Sciatic nerve (tissue), 2 donors: ENCODE data around the gene ANXA8L1. TPM values are rescaled to one million over a fixed set of nuclear protein-coding genes. Genes with fewer than 3 reads are reported as not detected.
"Not testable (repeated sequence)": the region's sequence is repeated elsewhere in the genome, so short reads cannot be mapped to it uniquely, and the experiment has no call there.

ENCODE experiments used
- ATAC-seq: fragments of 200-7000 bp; cut with Tn5 transposase; one replicate; pipeline ENCODE4 v1.9.1; 2020; ENCODE audit warnings: mild to moderate bottlenecking, moderate library complexity
- DNase-seq: peaks from one replicate; pipeline ENCODE4 v3.0.0-alpha.2; 2020; ENCODE audit warnings: low spot score
- intact Hi-C: fragments of 100-400 bp; cut with DNase I; formaldehyde crosslinking; loops from one replicate; pipeline ENCODE4 v1.14.2; 2022
- total RNA-seq: library from RNA; stranded (reverse); fragmentation: NEBNext Ultra II Directional; extraction: Animal tissue kit (Norgen Biotek cat#: 25700); gene quantifications from one replicate; pipeline ENCODE4 v1.2.1, GENCODE V29; 2021
- donor health status: DM: no; HTN: no; CAD: no.
- donor health status: DM: no; HTN: no; CAD: no.

The ANXA8L1 gene
- total RNA-seq, 1 donor from 2014 or later, result 0.31 TPM

- DNase-seq, intact Hi-C loops, ATAC-seq: not testable (repeated sequence)
These were observed 15.8 kb downstream of the ANXA8L1 start for GRCh38 chr10:46391422-46391821.

- ATAC-seq, DNase-seq, intact Hi-C loops: not testable (repeated sequence)
These were observed 21.1 kb downstream of the ANXA8L1 start for GRCh38 chr10:46396441-46397279.

GRCh38 chr10:46397767-46398166 is 22.2 kb downstream of the ANXA8L1 start:
- ATAC-seq (peak; percentile 54), DNase-seq (peak; percentile 61)
- intact Hi-C loops, result not testable (repeated sequence)

- peak; percentile 92 for ATAC-seq
- intact Hi-C loops, DNase-seq: not testable (repeated sequence)
These were observed 22.8 kb downstream of the ANXA8L1 start for GRCh38 chr10:46398212-46398886.

- intact Hi-C loops, DNase-seq, ATAC-seq: not testable (repeated sequence)
These were observed 34.0 kb downstream of the ANXA8L1 start for GRCh38 chr10:46409556-46409955.

- ATAC-seq, intact Hi-C loops, DNase-seq: not testable (repeated sequence)
These were observed 35.5 kb downstream of the ANXA8L1 start for GRCh38 chr10:46411123-46411522.

GRCh38 chr10:46412665-46413064 is 37.1 kb downstream of the ANXA8L1 start:
- ATAC-seq, intact Hi-C loops, DNase-seq: not testable (repeated sequence)

- intact Hi-C loops, DNase-seq, ATAC-seq: not testable (repeated sequence)
These were observed 39.7 kb downstream of the ANXA8L1 start for GRCh38 chr10:46415291-46415690.

- peak; percentile 40 for ATAC-seq
These were observed 42.7 kb downstream of the ANXA8L1 start for GRCh38 chr10:46418283-46418682.

GRCh38 chr10:46419570-46420379 is 44.2 kb downstream of the ANXA8L1 start:
- intact Hi-C loops, result not testable (repeated sequence)

More at GRCh38 chr10:46418283-46418682, 42.7 kb downstream of the ANXA8L1 start:
- intact Hi-C loops, DNase-seq: not testable (repeated sequence)

GRCh38 chr10:46423550-46423949 is 48.0 kb downstream of the ANXA8L1 start:
- ATAC-seq, intact Hi-C loops, DNase-seq: not testable (repeated sequence)

More at GRCh38 chr10:46419570-46420379, 44.2 kb downstream of the ANXA8L1 start:
- ATAC-seq, result peak; percentile 68
- DNase-seq, result not testable (repeated sequence)

- ATAC-seq, DNase-seq, intact Hi-C loops: not testable (repeated sequence)
These were observed 65.4 kb downstream of the ANXA8L1 start for GRCh38 chr10:46440942-46441341.

Other genes with a start within 250 kb of the ANXA8L1 start
- gene ANTXRL, start 88.8 kb upstream of the ANXA8L1 start, total RNA-seq, result not detected
- not detected for gene NPY4R, start 90.2 kb downstream of the ANXA8L1 start, total RNA-seq
- 2.0 TPM for gene GPRIN2, start 180.9 kb downstream of the ANXA8L1 start, total RNA-seq
- gene SYT15, start 203.4 kb downstream of the ANXA8L1 start, total RNA-seq, result 17.1 TPM